ENCODE data around the gene FSD2. TPM values are rescaled to one million over a fixed set of nuclear protein-coding genes. Genes with fewer than 3 reads are reported as not detected.

The FSD2 gene
- total RNA-seq, 4 donors from 2014 or later: not detected

DNA sequence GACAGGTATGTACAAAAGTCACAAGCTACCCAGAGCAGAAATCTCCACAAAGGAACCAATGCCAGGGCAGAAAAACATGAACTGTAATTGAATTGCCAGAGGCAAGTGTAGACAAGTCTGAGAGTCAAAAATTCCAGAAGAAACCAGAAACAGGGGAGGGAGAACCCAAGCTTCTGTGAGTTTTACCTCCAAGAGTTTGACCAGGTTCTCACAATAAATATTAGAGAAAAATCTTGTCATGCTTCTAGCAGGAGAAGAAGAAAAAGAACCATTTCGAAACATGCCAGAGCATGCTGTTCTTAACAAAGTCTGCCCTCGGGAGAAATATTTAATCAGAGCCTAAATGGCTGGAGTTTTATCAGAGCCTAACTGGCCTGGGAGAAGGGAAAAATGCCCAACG is 63.7 kb downstream of the FSD2 start:
- Histone ChIP-seq H3K27me3 (no peaks in the 10 kb centered on the region), H3K4me1 (peaks cover 0 to 16% (median 3%) of the 10 kb centered on the region in 3 donors), H3K4me3 (no peak overlapping the region), H3K9me3 (no peaks in the 10 kb centered on the region), H3K27ac (peak overlapping the region; percentile 28 to 45 (median 29)), H3K36me3 (peaks cover 0 to 3% (median 0%) of the 10 kb centered on the region in 3 donors)
- DNase-seq: no peak
- intact Hi-C loops (cut with DNase I): no loop called here
- TF ChIP-seq, protein P1, sequence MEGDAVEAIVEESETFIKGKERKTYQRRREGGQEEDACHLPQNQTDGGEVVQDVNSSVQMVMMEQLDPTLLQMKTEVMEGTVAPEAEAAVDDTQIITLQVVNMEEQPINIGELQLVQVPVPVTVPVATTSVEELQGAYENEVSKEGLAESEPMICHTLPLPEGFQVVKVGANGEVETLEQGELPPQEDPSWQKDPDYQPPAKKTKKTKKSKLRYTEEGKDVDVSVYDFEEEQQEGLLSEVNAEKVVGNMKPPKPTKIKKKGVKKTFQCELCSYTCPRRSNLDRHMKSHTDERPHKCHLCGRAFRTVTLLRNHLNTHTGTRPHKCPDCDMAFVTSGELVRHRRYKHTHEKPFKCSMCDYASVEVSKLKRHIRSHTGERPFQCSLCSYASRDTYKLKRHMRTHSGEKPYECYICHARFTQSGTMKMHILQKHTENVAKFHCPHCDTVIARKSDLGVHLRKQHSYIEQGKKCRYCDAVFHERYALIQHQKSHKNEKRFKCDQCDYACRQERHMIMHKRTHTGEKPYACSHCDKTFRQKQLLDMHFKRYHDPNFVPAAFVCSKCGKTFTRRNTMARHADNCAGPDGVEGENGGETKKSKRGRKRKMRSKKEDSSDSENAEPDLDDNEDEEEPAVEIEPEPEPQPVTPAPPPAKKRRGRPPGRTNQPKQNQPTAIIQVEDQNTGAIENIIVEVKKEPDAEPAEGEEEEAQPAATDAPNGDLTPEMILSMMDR (IDR thresholded peaks at IDR 0.05): no peak
- no peak for TF ChIP-seq POLR2A (IDR thresholded peaks at IDR 0.05)
- WGBS, 2 donors: 48 to 58% methylated on average over 3 of the region's 3 CpGs

DNA sequence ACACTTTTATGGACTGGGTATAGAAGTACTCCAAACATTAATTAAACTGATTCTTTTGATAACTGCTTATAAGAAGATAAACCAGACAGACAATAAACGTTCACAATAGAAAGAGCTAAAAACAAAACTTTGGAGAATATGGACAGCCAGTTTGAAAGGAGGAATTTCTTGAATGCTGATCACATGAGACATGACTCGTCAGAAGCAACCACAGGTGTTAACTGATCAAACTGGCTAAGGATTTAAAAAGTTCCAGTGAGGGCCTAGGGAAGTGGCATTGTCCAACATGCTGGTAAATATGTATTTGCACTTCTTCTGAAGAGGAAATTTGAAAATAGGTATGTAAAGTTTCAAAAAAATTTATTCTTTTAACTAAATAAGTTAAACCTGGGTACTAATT is 66.8 kb downstream of the FSD2 start:
- WGBS, 2 donors: 46 to 48% methylated on average over 2 of the region's 2 CpGs
- intact Hi-C loops (cut with DNase I): no loop called here
- H3K4me1 ChIP-seq: peaks cover 0 to 16% (median 3%) of the 10 kb centered on the region in 3 donors
- DNase-seq: no peak
- H3K27ac ChIP-seq: no peak overlapping the region
- H3K9me3 ChIP-seq: no peaks in the 10 kb centered on the region
- no peak for TF ChIP-seq POLR2A (IDR thresholded peaks at IDR 0.05)
- TF ChIP-seq, protein P1 (IDR thresholded peaks at IDR 0.05): no peak
- H3K36me3 ChIP-seq: peaks cover 0 to 7% (median 0%) of the 10 kb centered on the region in 3 donors
- H3K4me3 ChIP-seq: no peak overlapping the region
- no peaks in the 10 kb centered on the region for H3K27me3 ChIP-seq

DNA sequence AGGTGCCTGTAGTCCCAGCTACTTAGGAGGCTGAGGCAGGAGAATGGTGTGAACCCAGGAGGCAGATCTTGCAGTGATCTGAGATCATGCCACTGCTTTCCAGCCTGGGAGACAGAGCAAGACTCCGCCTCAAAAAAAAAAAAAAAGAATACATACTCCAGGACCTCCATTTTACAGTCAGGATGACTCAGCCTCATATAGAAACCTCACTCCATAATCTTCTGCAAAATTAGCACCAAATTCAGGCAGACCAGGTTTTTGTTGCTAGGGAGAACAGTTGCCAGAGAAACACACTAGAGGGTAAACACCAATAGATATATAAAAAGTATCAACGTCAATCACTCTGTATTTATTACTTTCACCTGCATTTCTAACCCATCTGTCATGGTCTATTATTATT is 67.9 kb downstream of the FSD2 start:
- Histone ChIP-seq H3K9me3 (no peaks in the 10 kb centered on the region), H3K4me1 (peaks cover 0 to 16% (median 3%) of the 10 kb centered on the region in 3 donors), H3K4me3 (no peak overlapping the region), H3K27ac (no peak overlapping the region), H3K36me3 (peaks cover 0 to 7% (median 0%) of the 10 kb centered on the region in 3 donors), H3K27me3 (no peaks in the 10 kb centered on the region)
- TF ChIP-seq, protein P1 (IDR thresholded peaks at IDR 0.05): no peak
- no peak for TF ChIP-seq POLR2A (IDR thresholded peaks at IDR 0.05)
- intact Hi-C loops (cut with DNase I): no loop called here
- 72 to 74% methylated on average over 2 of the region's 2 CpGs for WGBS, 2 donors
- no peak for DNase-seq

DNA sequence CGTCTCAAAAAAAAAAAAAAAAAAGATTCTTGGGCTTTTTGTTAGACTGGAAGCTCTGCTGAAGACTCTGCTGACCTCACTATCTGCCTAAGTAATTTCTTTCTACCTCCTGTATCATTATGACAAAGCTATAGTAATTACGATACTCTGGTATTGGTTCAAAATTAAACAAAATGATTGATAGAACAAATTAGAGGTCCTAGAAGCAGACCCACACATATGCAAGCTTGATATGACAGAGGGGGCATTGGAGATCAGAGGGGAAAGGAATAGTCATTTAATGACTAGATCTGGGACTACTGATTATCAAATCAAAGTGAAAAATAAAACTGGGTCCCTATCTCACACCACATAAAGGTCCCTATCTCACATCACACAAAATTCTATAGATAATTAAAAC is 74.3 kb downstream of the FSD2 start:
- intact Hi-C loops (cut with DNase I): no loop called here
- H3K27ac ChIP-seq: no peak overlapping the region
- H3K4me3 ChIP-seq: no peak overlapping the region
- 56 to 81% methylated on average over 1 to 2 of the region's 2 CpGs for WGBS, 2 donors
- H3K27me3 ChIP-seq: no peaks in the 10 kb centered on the region
- H3K36me3 ChIP-seq: no peaks in the 10 kb centered on the region
- H3K9me3 ChIP-seq: no peaks in the 10 kb centered on the region
- no peak for TF ChIP-seq POLR2A (IDR thresholded peaks at IDR 0.05)
- TF ChIP-seq, protein P1 (IDR thresholded peaks at IDR 0.05): no peak
- DNase-seq: no peak
- no peaks in the 10 kb centered on the region for H3K4me1 ChIP-seq

DNA sequence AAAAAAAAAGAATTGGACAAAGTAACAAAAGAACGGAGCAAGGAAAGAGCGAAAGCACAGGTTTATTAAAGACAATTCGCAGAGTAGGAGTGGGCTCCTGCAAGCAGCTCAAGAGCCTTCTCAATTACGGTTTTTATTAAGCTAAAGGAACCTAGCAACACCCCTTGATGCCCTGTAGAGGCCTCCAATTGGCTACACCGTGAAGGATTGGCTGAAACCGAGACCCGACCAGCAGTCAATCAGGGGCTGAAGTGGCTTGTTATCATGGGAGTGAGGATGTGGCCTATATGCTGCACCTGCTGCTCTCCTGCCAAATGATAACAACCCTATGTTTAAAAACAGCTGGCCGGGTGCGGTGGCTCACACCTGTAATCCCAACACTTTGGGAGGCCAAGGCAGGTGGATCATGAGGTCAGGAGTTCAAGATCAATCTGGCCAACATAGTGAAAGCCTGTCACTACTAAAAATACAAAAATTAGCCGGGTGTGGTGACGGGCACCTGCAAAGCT is 75.8 kb downstream of the FSD2 start:
- DNase-seq: no peak
- Histone ChIP-seq H3K9me3 (no peaks in the 10 kb centered on the region), H3K4me1 (no peaks in the 10 kb centered on the region), H3K4me3 (no peak overlapping the region), H3K36me3 (no peaks in the 10 kb centered on the region), H3K27ac (no peak overlapping the region), H3K27me3 (no peaks in the 10 kb centered on the region)
- WGBS, 2 donors: 90% methylated on average over 9 to 11 of the region's 11 CpGs
- intact Hi-C loops (cut with DNase I): no loop called here
- TF ChIP-seq POLR2A (IDR thresholded peaks at IDR 0.05): no peak
- TF ChIP-seq, protein P1 (IDR thresholded peaks at IDR 0.05): no peak

All from esophagus squamous epithelium (tissue), 5 donors.